Endothelial cell (in vitro differentiated cells): ENCODE results near the gene NCF2. TPM values are rescaled to one million over a fixed set of nuclear protein-coding genes. Genes with fewer than 3 reads are reported as not detected.
A peak's percentile ranks its signal among the peaks of the same experiment; 100 is the strongest.

Source experiments
- DNase-seq: peaks from one replicate; pipeline ENCODE4 v3.0.0; 2021; ENCODE audit warnings: low spot score
- H3K27ac Mint-ChIP-seq: one replicate; pipeline ENCODE4 v1.8.0; 2021; ENCODE audit warnings: mixed read lengths, inconsistent platforms; ENCODE audit not compliant: unreplicated experiment
- H3K27me3 Mint-ChIP-seq: one replicate; pipeline ENCODE4 v1.8.0; 2021; ENCODE audit warnings: mild to moderate bottlenecking, moderate library complexity, mixed read lengths, inconsistent platforms; ENCODE audit not compliant: unreplicated experiment
- H3K36me3 Mint-ChIP-seq: one replicate; pipeline ENCODE4 v1.8.0; 2021; ENCODE audit warnings: mild to moderate bottlenecking, low read depth, mixed read lengths, inconsistent platforms; ENCODE audit not compliant: unreplicated experiment
- H3K4me1 Mint-ChIP-seq: one replicate; pipeline ENCODE4 v1.8.0; 2021; ENCODE audit warnings: mild to moderate bottlenecking, mixed read lengths, inconsistent platforms; ENCODE audit not compliant: unreplicated experiment
- H3K4me3 Mint-ChIP-seq: one replicate; pipeline ENCODE4 v1.8.0; 2021; ENCODE audit warnings: mild to moderate bottlenecking, mixed read lengths, inconsistent platforms; ENCODE audit not compliant: unreplicated experiment
- H3K9me3 Mint-ChIP-seq: one replicate; pipeline ENCODE4 v1.8.0; 2021; ENCODE audit warnings: mixed read lengths, inconsistent platforms; ENCODE audit not compliant: unreplicated experiment
- total RNA-seq: library from RNA; stranded (reverse); fragmentation: NEBNext Ultra II Directional; extraction: Animal tissue kit (Norgen Biotek cat#: 25700); gene quantifications from one replicate; pipeline ENCODE4 v1.2.1, GENCODE V29; 2021; ENCODE audit not compliant: unreplicated experiment
- TF ChIP-seq, protein P1 (sequence below): fragments of 200-600 bp; sonication (generic); IDR thresholded peaks from one replicate; pipeline ENCODE4 v1.5.0; 2021; ENCODE audit warnings: antibody characterized with exemption; ENCODE audit not compliant: unreplicated experiment

Gene NCF2
- total RNA-seq, 1 donor from 2014 or later = 0.67 TPM

GRCh38 chr1:183562701-183563100 is 27.6 kb downstream of the NCF2 start:
- Mint-ChIP-seq H3K4me3 (no peak overlapping the region), H3K4me1 (peaks cover 31% of the 10 kb centered on the region), H3K27me3 (peaks cover 16% of the 10 kb centered on the region), H3K9me3 (no peaks in the 10 kb centered on the region), H3K36me3 (peaks cover 11% of the 10 kb centered on the region), H3K27ac (peak overlapping the region; percentile 52)
- TF ChIP-seq, protein P1, sequence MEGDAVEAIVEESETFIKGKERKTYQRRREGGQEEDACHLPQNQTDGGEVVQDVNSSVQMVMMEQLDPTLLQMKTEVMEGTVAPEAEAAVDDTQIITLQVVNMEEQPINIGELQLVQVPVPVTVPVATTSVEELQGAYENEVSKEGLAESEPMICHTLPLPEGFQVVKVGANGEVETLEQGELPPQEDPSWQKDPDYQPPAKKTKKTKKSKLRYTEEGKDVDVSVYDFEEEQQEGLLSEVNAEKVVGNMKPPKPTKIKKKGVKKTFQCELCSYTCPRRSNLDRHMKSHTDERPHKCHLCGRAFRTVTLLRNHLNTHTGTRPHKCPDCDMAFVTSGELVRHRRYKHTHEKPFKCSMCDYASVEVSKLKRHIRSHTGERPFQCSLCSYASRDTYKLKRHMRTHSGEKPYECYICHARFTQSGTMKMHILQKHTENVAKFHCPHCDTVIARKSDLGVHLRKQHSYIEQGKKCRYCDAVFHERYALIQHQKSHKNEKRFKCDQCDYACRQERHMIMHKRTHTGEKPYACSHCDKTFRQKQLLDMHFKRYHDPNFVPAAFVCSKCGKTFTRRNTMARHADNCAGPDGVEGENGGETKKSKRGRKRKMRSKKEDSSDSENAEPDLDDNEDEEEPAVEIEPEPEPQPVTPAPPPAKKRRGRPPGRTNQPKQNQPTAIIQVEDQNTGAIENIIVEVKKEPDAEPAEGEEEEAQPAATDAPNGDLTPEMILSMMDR = no peak
- no peak for DNase-seq

- H3K4me3 Mint-ChIP-seq = no peak overlapping the region
These were observed 31.2 kb downstream of the NCF2 start for GRCh38 chr1:183559061-183559460.

DNA sequence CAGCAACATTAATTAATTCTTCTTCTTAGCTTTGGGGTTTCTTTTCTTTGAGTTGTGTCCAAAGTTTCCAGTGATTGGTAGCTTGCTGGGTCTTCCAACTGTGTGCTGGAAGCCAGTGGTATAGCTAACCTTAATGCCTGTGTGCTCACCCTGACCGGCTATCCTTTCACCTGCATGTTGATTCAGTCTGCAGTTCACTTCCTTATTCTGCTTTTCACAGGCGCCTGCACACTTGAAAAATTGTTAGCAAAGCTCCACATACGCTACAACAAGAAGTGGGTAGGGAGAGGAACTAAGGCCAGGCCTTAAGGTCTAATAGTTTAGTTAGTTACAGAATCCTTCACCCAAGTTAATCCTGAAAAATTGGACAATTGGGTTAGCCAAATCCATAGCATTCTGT is 35.7 kb downstream of the NCF2 start:
- no peak overlapping the region for H3K4me3 Mint-ChIP-seq
- H3K9me3 Mint-ChIP-seq = no peaks in the 10 kb centered on the region
- no peak overlapping the region for H3K27ac Mint-ChIP-seq
- peaks cover 23% of the 10 kb centered on the region for H3K36me3 Mint-ChIP-seq
- DNase-seq = no peak
- peaks cover 24% of the 10 kb centered on the region for H3K4me1 Mint-ChIP-seq
- peaks cover 3% of the 10 kb centered on the region for H3K27me3 Mint-ChIP-seq
- TF ChIP-seq, protein P1 = no peak

More at GRCh38 chr1:183559061-183559460, 31.2 kb downstream of the NCF2 start:
- Mint-ChIP-seq H3K36me3 (peaks cover 5% of the 10 kb centered on the region), H3K27me3 (peaks cover 6% of the 10 kb centered on the region), H3K4me1 (peaks cover 15% of the 10 kb centered on the region), H3K9me3 (no peaks in the 10 kb centered on the region), H3K27ac (no peak overlapping the region)
- TF ChIP-seq, protein P1 = no peak
- DNase-seq = no peak

GRCh38 chr1:183553764-183554163 is 36.5 kb downstream of the NCF2 start:
- H3K36me3 Mint-ChIP-seq = peaks cover 23% of the 10 kb centered on the region
- peaks cover 3% of the 10 kb centered on the region for H3K27me3 Mint-ChIP-seq
- no peak for DNase-seq
- TF ChIP-seq, protein P1 = no peak
- H3K4me1 Mint-ChIP-seq = peaks cover 32% of the 10 kb centered on the region
- peak overlapping the region; percentile 54 for H3K27ac Mint-ChIP-seq
- no peaks in the 10 kb centered on the region for H3K9me3 Mint-ChIP-seq
- H3K4me3 Mint-ChIP-seq = peak overlapping the region; percentile 19

DNA sequence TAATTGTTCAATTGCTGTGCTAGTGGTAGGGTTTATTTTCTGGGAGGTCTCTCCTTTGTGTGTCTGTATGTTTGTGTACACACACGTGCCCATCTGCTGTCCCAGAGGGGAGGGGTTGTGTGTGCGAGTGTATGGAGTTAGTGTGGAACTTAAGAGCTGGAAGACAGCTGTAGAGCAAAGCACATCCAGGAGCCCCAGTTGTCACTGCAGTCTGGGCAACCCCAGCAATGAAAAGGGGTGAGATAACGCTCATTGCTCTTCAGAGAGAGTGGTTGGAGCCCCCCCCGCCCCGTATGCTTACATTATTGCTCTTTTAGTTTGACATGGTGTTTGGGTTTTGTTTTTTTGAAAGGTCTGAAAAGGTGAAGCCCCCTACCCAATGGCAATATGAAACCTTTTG is 36.9 kb downstream of the NCF2 start:
- Mint-ChIP-seq H3K27me3 (peaks cover 1% of the 10 kb centered on the region), H3K9me3 (no peaks in the 10 kb centered on the region), H3K4me3 (no peak overlapping the region), H3K4me1 (peaks cover 36% of the 10 kb centered on the region), H3K36me3 (peaks cover 23% of the 10 kb centered on the region), H3K27ac (peak overlapping the region; percentile 54)
- TF ChIP-seq, protein P1 = no peak
- DNase-seq = no peak
